Limb (tissue), 2 donors: ENCODE data around the gene DNAH17.

ENCODE experiments used
- DNase-seq, 2 donors: peaks; one replicate each; pipeline ENCODE4 v3.0.0-alpha.2; 2016; ENCODE audit errors: extremely low spot score in 2 of 2

The DNAH17 gene

DNA sequence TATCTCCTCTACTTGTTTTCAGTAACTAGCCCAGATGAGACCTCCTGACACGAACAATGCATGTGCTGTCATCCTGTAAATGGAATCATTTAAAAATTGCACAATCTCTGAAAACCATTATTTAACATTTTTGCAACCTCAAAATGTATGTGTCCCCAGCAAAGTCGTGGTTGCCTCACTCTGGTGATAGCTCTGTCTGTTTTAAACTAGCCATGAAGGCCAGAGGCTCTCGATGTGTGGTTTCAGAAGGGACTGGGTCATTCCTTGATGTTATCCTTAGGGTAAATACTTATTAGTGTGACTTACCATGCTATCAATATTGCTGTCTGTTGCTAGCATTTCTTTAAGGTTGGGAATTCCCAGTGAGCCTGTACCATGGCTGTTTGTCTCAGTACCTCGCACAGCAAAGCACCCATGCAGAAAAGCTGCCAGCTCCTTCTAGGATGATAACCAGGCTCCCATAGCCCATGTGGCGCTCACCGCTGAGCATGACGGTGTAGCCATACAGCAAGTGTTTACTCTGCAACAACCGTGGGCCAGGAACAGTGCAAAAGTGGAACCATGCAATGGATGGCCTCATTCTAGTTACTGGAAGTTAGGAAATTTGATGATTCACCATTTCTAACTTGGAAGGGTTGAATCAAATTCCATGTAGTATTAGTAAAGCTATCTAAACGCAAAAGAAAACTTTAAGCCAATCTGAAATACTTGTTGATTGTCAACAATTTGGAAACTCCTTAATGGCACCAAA, 201.6 kb downstream of the DNAH17 start:
- DNase-seq, result no peak

DNA sequence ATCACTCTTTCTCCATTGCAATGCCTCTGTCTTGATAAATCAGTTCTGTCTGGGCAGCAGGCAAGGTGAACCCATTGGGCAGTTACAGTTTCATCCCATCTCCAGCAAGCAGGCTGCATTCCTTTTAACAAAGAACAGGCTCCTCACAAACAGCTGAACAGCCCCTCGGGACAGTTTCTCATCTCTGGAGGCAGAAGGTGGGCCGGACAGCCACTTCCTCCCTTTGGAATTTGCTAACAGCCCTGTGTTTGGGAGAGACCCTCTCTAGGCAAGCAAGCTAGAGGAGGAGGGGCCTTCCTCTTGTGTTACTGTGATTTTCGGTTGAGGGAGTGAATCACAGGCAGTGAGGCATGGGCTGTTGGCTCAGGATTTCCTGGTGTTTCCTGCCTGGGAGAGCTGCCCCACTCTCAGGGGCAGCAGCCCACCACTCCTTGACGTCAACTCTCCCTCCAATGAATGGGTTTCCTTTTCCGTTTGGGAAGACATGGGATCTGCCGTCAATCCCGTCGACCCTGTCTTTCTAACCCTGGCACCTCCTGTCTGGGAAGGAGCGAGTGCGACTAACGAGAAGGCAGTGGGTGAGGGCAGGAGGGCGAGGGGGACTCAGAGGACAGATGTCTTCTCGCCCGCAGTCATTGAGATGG, 202.4 kb downstream of the DNAH17 start:
- no peak for DNase-seq

DNA sequence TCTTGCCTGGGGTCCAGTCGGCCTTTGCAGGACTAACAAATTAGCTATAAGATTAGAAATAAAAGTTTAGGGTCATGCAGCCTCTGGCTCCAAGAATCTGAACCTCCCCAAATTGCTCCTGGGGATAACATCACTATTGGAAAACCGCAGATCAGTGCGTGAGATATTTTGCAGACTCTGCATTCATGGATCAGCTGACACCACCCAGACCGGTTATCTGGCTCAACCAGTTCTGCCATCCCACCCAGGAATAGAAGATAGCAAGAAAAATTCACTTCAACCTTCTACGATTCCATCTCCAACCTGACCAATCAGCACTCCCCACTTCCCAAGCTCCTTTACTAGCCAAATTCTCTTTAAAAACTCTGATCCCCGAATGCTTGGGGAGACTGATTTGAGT, 203.0 kb downstream of the DNAH17 start:
- no peak for DNase-seq
